Smooth muscle cell (in vitro differentiated cells): ENCODE measurements around the gene ZNF580. TPM values are rescaled to one million over a fixed set of nuclear protein-coding genes. Genes with fewer than 3 reads are reported as not detected.

ENCODE experiments used
- DNase-seq: peaks from one replicate; lab custom pipeline; 2025; ENCODE audit not compliant: unreplicated experiment; lab: John Stamatoyannopoulos, UW
- H2AFZ ChIP-seq: fragments of 200-600 bp; sonication (generic); 2 replicates; pipeline ENCODE4 v1.6.0; 2016; ENCODE audit warnings: antibody characterized with exemption, low read depth, mild to moderate bottlenecking
- H3F3A ChIP-seq: fragments of 200-600 bp; sonication (generic); 2 replicates; pipeline ENCODE4 v1.6.0; 2017; ENCODE audit warnings: antibody characterized with exemption, low read depth
- H3K27ac ChIP-seq: fragments of 200-600 bp; sonication (generic); 2 replicates; pipeline ENCODE4 v1.5.1; 2016; ENCODE audit warnings: low read depth, mild to moderate bottlenecking
- H3K27me3 ChIP-seq: fragments of 200-600 bp; sonication (generic); 2 replicates; pipeline ENCODE4 v1.6.1; 2016; ENCODE audit warnings: low read depth, mild to moderate bottlenecking
- H3K36me3 ChIP-seq: fragments of 200-600 bp; sonication (generic); 2 replicates; pipeline ENCODE4 v1.5.1; 2016; ENCODE audit warnings: low read depth
- H3K4me1 ChIP-seq: fragments of 200-600 bp; sonication (generic); 2 replicates; pipeline ENCODE4 v1.5.1; 2016; ENCODE audit warnings: low read depth
- H3K4me2 ChIP-seq: fragments of 200-600 bp; sonication (generic); 2 replicates; pipeline ENCODE4 v1.6.0; 2016; ENCODE audit warnings: mild to moderate bottlenecking
- H3K4me3 ChIP-seq: fragments of 200-600 bp; sonication (generic); 2 replicates; pipeline ENCODE4 v1.5.1; 2016; ENCODE audit warnings: mild to moderate bottlenecking
- H3K79me2 ChIP-seq: fragments of 200-600 bp; sonication (generic); 2 replicates; pipeline ENCODE4 v1.6.0; 2016; ENCODE audit warnings: low read depth, mild to moderate bottlenecking
- H3K9ac ChIP-seq: fragments of 200-600 bp; sonication (generic); 2 replicates; pipeline ENCODE4 v1.6.0; 2016; ENCODE audit warnings: low read depth
- H3K9me3 ChIP-seq: fragments of 200-600 bp; sonication (generic); replicated peaks from 2 replicates; pipeline ENCODE4 v1.5.1; 2016; ENCODE audit warnings: low read depth
- H4K20me1 ChIP-seq: fragments of 200-600 bp; sonication (generic); 2 replicates; pipeline ENCODE4 v1.6.0; 2016; ENCODE audit warnings: low read depth
- CTCF ChIP-seq: fragments of 200-600 bp; sonication (generic); IDR thresholded peaks from 2 replicates; pipeline ENCODE4 v1.5.1; 2017; ENCODE audit warnings: borderline replicate concordance, mild to moderate bottlenecking, antibody characterized with exemption; ENCODE audit not compliant: insufficient read depth, poor library complexity, severe bottlenecking
- WGBS: methylation state at CpG from one replicate; pipeline ENCODE4 v1.1.7; 2016; ENCODE audit warnings: low lambda C conversion rate; 5-methylcytosine and 5-hydroxymethylcytosine counted together
- polyA plus RNA-seq: library from polyadenylated mRNA; unstranded; fragments of >200 nt; fragmentation: Nextera tagmentation; extraction: Ambion mirVana; gene quantifications from 2 replicates; pipeline ENCODE4 v1.2.1, GENCODE V29; 2016
- total RNA-seq: library from RNA; depleted of rRNA; stranded (reverse); fragments of >200 nt; gene quantifications from 2 replicates; pipeline ENCODE4 v1.2.3, GENCODE V29; 2014

ZNF580 gene
- total and polyA plus RNA-seq, 2 experiments from 2014 or later: 11.9 to 76.8 TPM

GRCh38 chr19:55688422-55689218 lies 47.8 kb downstream of the ZNF580 start:
- Histone ChIP-seq H3K9me3 (no peaks in the 10 kb centered on the region), H2AFZ (no peak overlapping the region), H3K27ac (no peak overlapping the region), H3F3A (no peaks in the 10 kb centered on the region), H3K27me3 (no peaks in the 10 kb centered on the region), H3K4me1 (no peaks in the 10 kb centered on the region), H3K79me2 (peaks cover 27% of the 10 kb centered on the region), H3K4me3 (no peak overlapping the region), H3K36me3 (no peaks in the 10 kb centered on the region), H4K20me1 (peaks cover 76% of the 10 kb centered on the region), H3K4me2 (no peak overlapping the region), H3K9ac (no peak overlapping the region)
- DNase-seq: no peak
- TF ChIP-seq CTCF: no peak
- WGBS: 91% methylated on average over 16 of the region's 27 CpGs

DNA sequence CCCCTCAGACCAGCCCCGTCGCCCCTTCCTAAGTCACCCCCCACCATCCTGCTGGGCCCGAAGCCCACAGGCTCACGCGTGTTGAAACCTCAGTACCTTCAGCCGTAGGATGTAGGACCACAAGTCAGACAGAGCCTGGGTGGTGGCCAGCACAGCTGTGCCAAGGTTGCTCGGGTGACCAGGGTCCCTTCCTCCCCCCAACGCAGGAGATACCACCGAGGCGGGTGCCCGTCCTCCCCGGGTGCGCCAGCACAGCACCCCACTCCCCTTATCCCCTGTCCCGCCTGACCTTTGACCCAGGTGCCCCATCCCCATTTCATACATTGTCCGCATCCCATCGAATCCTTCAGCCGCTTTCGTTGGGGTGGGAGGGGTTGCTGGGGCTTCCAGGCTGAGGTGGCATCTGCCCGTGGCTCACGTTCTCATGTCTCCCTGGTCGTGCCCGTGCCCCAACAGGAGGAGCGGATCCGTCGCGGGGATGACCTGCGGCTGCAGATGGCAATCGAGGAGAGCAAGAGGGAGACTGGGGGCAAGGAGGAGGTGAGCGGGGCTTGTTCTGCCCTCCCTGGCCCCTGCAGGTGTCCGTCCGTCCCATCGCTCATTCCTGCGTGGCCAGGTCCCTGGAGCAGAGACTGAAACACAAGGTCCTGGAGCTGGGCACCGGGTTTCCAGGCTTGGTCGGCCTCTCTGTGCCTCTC lies 48.8 kb downstream of the ZNF580 start:
- Histone ChIP-seq H3K9ac (no peak overlapping the region), H3K4me3 (no peak overlapping the region), H3K27ac (no peak overlapping the region), H4K20me1 (peaks cover 66% of the 10 kb centered on the region), H3K36me3 (no peaks in the 10 kb centered on the region), H3K9me3 (no peaks in the 10 kb centered on the region), H3K4me2 (no peak overlapping the region), H3K4me1 (no peaks in the 10 kb centered on the region), H3K27me3 (no peaks in the 10 kb centered on the region), H2AFZ (no peak overlapping the region), H3K79me2 (peaks cover 18% of the 10 kb centered on the region), H3F3A (no peaks in the 10 kb centered on the region)
- WGBS: 98% methylated on average over 28 of the region's 35 CpGs
- no peak for TF ChIP-seq CTCF
- DNase-seq: no peak

GRCh38 chr19:55690109-55690768 lies 49.4 kb downstream of the ZNF580 start:
- Histone ChIP-seq H3K27me3 (no peaks in the 10 kb centered on the region), H3K4me1 (no peaks in the 10 kb centered on the region), H2AFZ (no peak overlapping the region), H3K4me2 (no peak overlapping the region), H4K20me1 (peaks cover 59% of the 10 kb centered on the region), H3K79me2 (peaks cover 14% of the 10 kb centered on the region), H3F3A (no peaks in the 10 kb centered on the region), H3K27ac (no peak overlapping the region), H3K4me3 (no peak overlapping the region), H3K9ac (no peak overlapping the region), H3K9me3 (no peaks in the 10 kb centered on the region), H3K36me3 (no peaks in the 10 kb centered on the region)
- 97% methylated on average over 25 of the region's 25 CpGs for whole genome bisulfite sequencing
- DNase-seq: no peak
- no peak for TF ChIP-seq CTCF
